ENCODE measurements around the gene GET3. TPM values are rescaled to one million over a fixed set of nuclear protein-coding genes. Genes with fewer than 3 reads are reported as not detected.

Gene GET3
- total RNA-seq, 3 donors from 2014 or later (not counting 1 experiment from before 2014, with no cell fraction given): 42.2 to 51.3 (median 44.2) TPM

- no peaks in the 10 kb centered on the region for H3K36me3 ChIP-seq (ENCODE audit: control insufficient read depth, insufficient read depth, low read length)
- H3K4me1 ChIP-seq (ENCODE audit: control insufficient read depth, insufficient read depth, low read length): peaks cover 57% of the 10 kb centered on the region
- no peaks in the 10 kb centered on the region for H3K36me3 Mint-ChIP-seq
- peak overlapping the region; percentile 97 to 99 for H3K27ac Mint-ChIP-seq
- intact Hi-C loops (cut with micrococcal nuclease): loop anchor here (5.0 to 10.0 kb wide), 2 partner anchors 256 to 313 kb away; partner anchors contain the start of gene LYL1
- DNase-seq (no peak), ATAC-seq (no peak)
- H3K9me3 ChIP-seq (ENCODE audit: control insufficient read depth, insufficient read depth, low read length): no peaks in the 10 kb centered on the region
- H3K4me3 ChIP-seq (ENCODE audit: low read length): peak overlapping the region; percentile 40
- 2% methylated on average over 46 of the region's 46 CpGs for WGBS (ENCODE audit: insufficient coverage)
- no peaks in the 10 kb centered on the region for H3K9me3 Mint-ChIP-seq
- H3K4me1 Mint-ChIP-seq: peaks cover 25 to 35% of the 10 kb centered on the region in 2 donors
- no peak for TF ChIP-seq CTCF (IDR thresholded peaks at IDR 0.05)
- H3K27me3 Mint-ChIP-seq (ENCODE audit: low read depth in 2 of 2): no peaks in the 10 kb centered on the region
- peak overlapping the region; percentile 93 for H3K27ac ChIP-seq (ENCODE audit: low read length)
- peak overlapping the region; percentile 96 for H3K4me3 Mint-ChIP-seq
- H3K27me3 ChIP-seq (ENCODE audit: control insufficient read depth, insufficient read depth, low read length): no peaks in the 10 kb centered on the region
Measured at GRCh38 chr19:12789098-12789903, 52.0 kb downstream of the GET3 start.

- Histone ChIP-seq H3K9me3 (ENCODE audit: control insufficient read depth, insufficient read depth, low read length) (no peaks in the 10 kb centered on the region), H3K4me3 (ENCODE audit: low read length) (peak overlapping the region; percentile 95), H3K4me1 (ENCODE audit: control insufficient read depth, insufficient read depth, low read length) (peaks cover 57% of the 10 kb centered on the region), H3K27me3 (ENCODE audit: control insufficient read depth, insufficient read depth, low read length) (no peaks in the 10 kb centered on the region), H3K36me3 (ENCODE audit: control insufficient read depth, insufficient read depth, low read length) (no peaks in the 10 kb centered on the region), H3K27ac (ENCODE audit: low read length) (peak overlapping the region; percentile 93)
- Mint-ChIP-seq H3K36me3 (no peaks in the 10 kb centered on the region), H3K27me3 (ENCODE audit: low read depth in 2 of 2) (no peaks in the 10 kb centered on the region), H3K4me3 (peak overlapping the region; percentile 96), H3K27ac (peak overlapping the region; percentile 97 to 99), H3K9me3 (no peaks in the 10 kb centered on the region), H3K4me1 (peaks cover 28 to 38% of the 10 kb centered on the region in 2 donors)
- no peak for TF ChIP-seq CTCF (IDR thresholded peaks at IDR 0.05)
- ATAC-seq (peak; percentile 35 to 56 (median 41)), DNase-seq (peak; percentile 94 to 95)
- intact Hi-C loops (cut with micrococcal nuclease): loop anchor here (5.0 to 10.0 kb wide), 6 partner anchors 68 to 365 kb away; partner anchors contain the start of genes CALR, IER2, LYL1 and STX10
- under 1% methylated on average over 56 of the region's 56 CpGs for WGBS (ENCODE audit: insufficient coverage)
Measured at GRCh38 chr19:12789904-12790619, 52.8 kb downstream of the GET3 start.

GRCh38 chr19:12790628-12791344 lies 53.5 kb downstream of the GET3 start:
- Histone ChIP-seq H3K36me3 (ENCODE audit: control insufficient read depth, insufficient read depth, low read length) (no peaks in the 10 kb centered on the region), H3K27me3 (ENCODE audit: control insufficient read depth, insufficient read depth, low read length) (no peaks in the 10 kb centered on the region), H3K9me3 (ENCODE audit: control insufficient read depth, insufficient read depth, low read length) (no peaks in the 10 kb centered on the region), H3K27ac (ENCODE audit: low read length) (peak overlapping the region; percentile 93), H3K4me1 (ENCODE audit: control insufficient read depth, insufficient read depth, low read length) (peaks cover 53% of the 10 kb centered on the region), H3K4me3 (ENCODE audit: low read length) (peak overlapping the region; percentile 95)
- intact Hi-C loops (cut with micrococcal nuclease): loop anchor here (1.0 to 10.0 kb wide), 5 partner anchors 8 to 364 kb away; partner anchors contain the start of genes CALR, IER2, STX10 and TNPO2
- peaks cover 31 to 38% of the 10 kb centered on the region in 2 donors for H3K4me1 Mint-ChIP-seq
- H3K27me3 Mint-ChIP-seq (ENCODE audit: low read depth in 2 of 2): no peaks in the 10 kb centered on the region
- under 1% methylated on average over 22 of the region's 22 CpGs for WGBS (ENCODE audit: insufficient coverage)
- peak overlapping the region; percentile 97 to 99 for H3K27ac Mint-ChIP-seq
- no peak for TF ChIP-seq CTCF (IDR thresholded peaks at IDR 0.05)
- no peak for ATAC-seq
- peak overlapping the region; percentile 96 for H3K4me3 Mint-ChIP-seq
- no peaks in the 10 kb centered on the region for H3K36me3 Mint-ChIP-seq
- no peaks in the 10 kb centered on the region for H3K9me3 Mint-ChIP-seq
- peak in 1 of 2 donors; percentile 60 for DNase-seq

Data from natural killer cell (primary cell).